Gastrocnemius medialis (tissue), 4 donors: ENCODE measurements around the gene NEUROD2. TPM values are rescaled to one million over a fixed set of nuclear protein-coding genes. Genes with fewer than 3 reads are reported as not detected.

ENCODE experiments used
- ATAC-seq, 2 donors: fragments of 150-250 bp; one replicate each; pipeline ENCODE4 v1.9.1; 2016
- DNase-seq, 2 donors: peaks; one replicate each; pipeline ENCODE4 v3.0.0-alpha.2; 2019
- H3K27ac ChIP-seq, 4 donors: fragments of 200-600 bp; sonication (generic); 1 replicate in 1 of 4; 2 replicates in 3 of 4; pipeline ENCODE4 v1.5.1; 2016 to 2018; ENCODE audit warnings: mild to moderate bottlenecking in 2 of 4, moderate library complexity in 1 of 4
- H3K27me3 ChIP-seq, 3 donors: fragments of 200-600 bp; sonication (generic) in 2 of 3; 1 replicate in 1 of 3; 2 replicates in 2 of 3; pipeline versions ENCODE4 v1.5.1 to v1.6.0; 2016 to 2019; ENCODE audit warnings: mild to moderate bottlenecking in 1 of 3, moderate library complexity in 1 of 3
- H3K36me3 ChIP-seq, 2 donors: fragments of 200-600 bp; sonication (generic) in 1 of 2; one replicate each; pipeline ENCODE4 v1.5.1; 2017 to 2018
- H3K4me1 ChIP-seq, 2 donors: fragments of 200-600 bp; sonication (generic) in 1 of 2; one replicate each; pipeline ENCODE4 v1.5.1; 2016 to 2017; ENCODE audit warnings: mild to moderate bottlenecking in 2 of 2
- H3K4me3 ChIP-seq, 4 donors: fragments of 200-600 bp; sonication (generic) in 3 of 4; 1 replicate in 1 of 4; 2 replicates in 3 of 4; pipeline ENCODE4 v1.5.1; 2016 to 2019; ENCODE audit warnings: mild to moderate bottlenecking in 2 of 4
- H3K9me3 ChIP-seq, 3 donors: fragments of 200-600 bp; sonication (generic) in 2 of 3; 1 replicate in 1 of 3; 2 replicates in 2 of 3; pipeline ENCODE4 v1.5.1; 2016 to 2019
- POLR2A ChIP-seq, 2 donors: fragments of 450-650 bp; IDR thresholded peaks; one replicate each; pipeline ENCODE4 v1.6.1; 2017; ENCODE audit warnings: antibody characterized with exemption in 2 of 2, mild to moderate bottlenecking in 2 of 2, moderate library complexity in 2 of 2
- in situ Hi-C, 4 donors: fragments of 200-750 bp; cut with MboI; loops; one replicate each; pipeline versions ENCODE4 v1.15.0 to v1.8.0; 2017; ENCODE audit warnings: low sequenced_read_pairs in 4 of 4
- intact Hi-C: fragments of 100-400 bp; cut with DNase I; formaldehyde crosslinking; loops from one replicate; pipeline ENCODE4 v1.15.1; 2023; ENCODE audit warnings: low total_unique reads
- total RNA-seq, 4 donors: library from RNA; depleted of rRNA; stranded (reverse); fragments of >200 nt; gene quantifications; one replicate each; pipeline versions ENCODE4 v1.1.0 to v1.2.3, GENCODE V29; 2016
- TF ChIP-seq, protein P1 (sequence below), 5 experiments: fragments of 450-650 bp in 3 of 5; fragments of 200-600 bp in 2 of 5; sonication (generic) in 2 of 5; IDR thresholded peaks in 4 of 5; conservative IDR thresholded peaks in 1 of 5; 1 replicate in 4 of 5; 2 replicates in 1 of 5; pipeline ENCODE4 v1.5.1; 2016 to 2019; ENCODE audit warnings: antibody characterized with exemption in 5 of 5, mild to moderate bottlenecking in 3 of 5, moderate library complexity in 3 of 5

NEUROD2 gene
- total RNA-seq, 4 donors from 2014 or later = not detected

DNA sequence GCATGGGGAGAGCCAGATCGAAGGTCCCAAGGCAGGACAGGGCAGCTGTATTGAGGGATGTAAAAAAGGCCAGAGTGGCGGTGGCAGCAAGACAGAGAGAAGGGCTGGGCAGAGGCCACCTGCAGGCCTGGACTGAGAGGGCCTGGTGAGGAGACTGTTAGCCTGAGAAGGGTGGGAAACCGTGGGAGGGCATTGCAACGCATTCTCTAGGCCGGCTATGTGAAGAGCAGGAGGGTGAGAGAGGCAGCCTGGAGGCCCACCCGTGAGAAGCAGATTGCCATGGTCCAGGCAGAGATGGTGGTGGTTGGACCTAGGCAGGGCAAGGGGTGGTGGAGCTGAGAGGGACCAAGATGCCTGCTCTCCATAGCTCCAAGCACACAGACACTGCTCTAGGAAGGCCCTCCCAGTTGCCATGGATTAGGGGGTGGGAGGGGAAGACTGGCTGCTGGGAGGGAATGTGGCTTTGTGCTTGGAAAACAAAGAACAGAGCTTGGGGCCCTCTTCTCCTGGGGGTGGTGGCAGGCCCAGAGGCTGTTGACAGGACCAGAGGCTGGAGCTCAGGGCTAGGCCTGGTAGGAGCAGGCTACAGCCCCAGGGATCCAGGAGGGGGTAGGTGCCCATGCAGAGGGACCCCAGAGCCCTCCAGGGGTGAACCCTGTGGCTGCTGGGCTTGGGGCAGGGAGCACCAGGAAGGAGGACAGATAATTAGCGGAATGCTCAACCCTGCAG is 45.0 kb upstream of the NEUROD2 start:
- Histone ChIP-seq H3K36me3 (no peaks in the 10 kb centered on the region), H3K4me3 (no peak overlapping the region), H3K9me3 (no peaks in the 10 kb centered on the region), H3K27me3 (no peaks in the 10 kb centered on the region), H3K4me1 (peaks cover 5 to 7% of the 10 kb centered on the region in 2 donors), H3K27ac (no peak overlapping the region)
- intact Hi-C loops = no loop called here
- TF ChIP-seq POLR2A (IDR thresholded peaks at IDR 0.05) = no peak
- TF ChIP-seq, protein P1, sequence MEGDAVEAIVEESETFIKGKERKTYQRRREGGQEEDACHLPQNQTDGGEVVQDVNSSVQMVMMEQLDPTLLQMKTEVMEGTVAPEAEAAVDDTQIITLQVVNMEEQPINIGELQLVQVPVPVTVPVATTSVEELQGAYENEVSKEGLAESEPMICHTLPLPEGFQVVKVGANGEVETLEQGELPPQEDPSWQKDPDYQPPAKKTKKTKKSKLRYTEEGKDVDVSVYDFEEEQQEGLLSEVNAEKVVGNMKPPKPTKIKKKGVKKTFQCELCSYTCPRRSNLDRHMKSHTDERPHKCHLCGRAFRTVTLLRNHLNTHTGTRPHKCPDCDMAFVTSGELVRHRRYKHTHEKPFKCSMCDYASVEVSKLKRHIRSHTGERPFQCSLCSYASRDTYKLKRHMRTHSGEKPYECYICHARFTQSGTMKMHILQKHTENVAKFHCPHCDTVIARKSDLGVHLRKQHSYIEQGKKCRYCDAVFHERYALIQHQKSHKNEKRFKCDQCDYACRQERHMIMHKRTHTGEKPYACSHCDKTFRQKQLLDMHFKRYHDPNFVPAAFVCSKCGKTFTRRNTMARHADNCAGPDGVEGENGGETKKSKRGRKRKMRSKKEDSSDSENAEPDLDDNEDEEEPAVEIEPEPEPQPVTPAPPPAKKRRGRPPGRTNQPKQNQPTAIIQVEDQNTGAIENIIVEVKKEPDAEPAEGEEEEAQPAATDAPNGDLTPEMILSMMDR (IDR thresholded peaks at IDR 0.05 in 4 of 5, conservative IDR thresholded peaks at IDR 0.05 in 1 of 5) = no peak
- in situ Hi-C loops = no loop called here
- ATAC-seq (no peak), DNase-seq (no peak)

DNA sequence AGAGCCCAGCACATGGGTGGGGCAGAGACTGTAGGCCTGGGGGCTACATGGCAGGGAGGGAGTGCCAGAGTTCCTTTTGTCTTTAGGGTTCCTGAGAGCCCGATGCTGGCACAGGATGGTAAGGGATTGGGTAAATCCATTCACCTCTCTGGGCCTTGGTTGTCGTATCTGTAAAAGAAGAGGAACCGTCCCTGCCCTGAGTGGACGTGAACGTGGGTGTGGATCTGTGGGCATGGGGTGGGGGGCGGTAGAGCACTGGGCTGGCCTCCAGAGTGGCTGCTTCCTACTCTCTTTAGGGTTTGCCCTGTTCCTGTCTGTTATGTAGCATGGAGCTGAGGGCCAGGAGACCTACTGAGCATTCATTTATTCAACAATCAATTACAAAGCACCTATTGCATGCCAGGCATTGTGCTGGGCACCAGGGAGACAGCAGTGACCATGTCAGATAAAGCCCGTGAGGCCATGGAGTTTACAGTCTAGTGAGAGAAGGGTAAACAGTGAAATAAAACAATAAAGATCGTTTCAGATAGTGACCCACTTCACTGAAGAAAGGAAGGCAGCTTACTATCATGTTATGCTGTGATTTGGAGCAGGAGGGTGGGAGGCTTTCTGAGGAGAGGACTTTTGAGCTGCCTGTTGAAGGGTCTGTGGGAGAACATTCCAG is 44.3 kb upstream of the NEUROD2 start:
- DNase-seq (no peak), ATAC-seq (no peak)
- H3K27me3 ChIP-seq = no peaks in the 10 kb centered on the region
- intact Hi-C loops (no loop called here), in situ Hi-C loops (no loop called here)
- no peaks in the 10 kb centered on the region for H3K9me3 ChIP-seq
- no peak overlapping the region for H3K4me3 ChIP-seq
- no peak overlapping the region for H3K27ac ChIP-seq
- no peaks in the 10 kb centered on the region for H3K36me3 ChIP-seq
- TF ChIP-seq, protein P1 (IDR thresholded peaks at IDR 0.05 in 4 of 5, conservative IDR thresholded peaks at IDR 0.05 in 1 of 5) = no peak
- no peak for TF ChIP-seq POLR2A (IDR thresholded peaks at IDR 0.05)
- peaks cover 5 to 7% of the 10 kb centered on the region in 2 donors for H3K4me1 ChIP-seq

DNA sequence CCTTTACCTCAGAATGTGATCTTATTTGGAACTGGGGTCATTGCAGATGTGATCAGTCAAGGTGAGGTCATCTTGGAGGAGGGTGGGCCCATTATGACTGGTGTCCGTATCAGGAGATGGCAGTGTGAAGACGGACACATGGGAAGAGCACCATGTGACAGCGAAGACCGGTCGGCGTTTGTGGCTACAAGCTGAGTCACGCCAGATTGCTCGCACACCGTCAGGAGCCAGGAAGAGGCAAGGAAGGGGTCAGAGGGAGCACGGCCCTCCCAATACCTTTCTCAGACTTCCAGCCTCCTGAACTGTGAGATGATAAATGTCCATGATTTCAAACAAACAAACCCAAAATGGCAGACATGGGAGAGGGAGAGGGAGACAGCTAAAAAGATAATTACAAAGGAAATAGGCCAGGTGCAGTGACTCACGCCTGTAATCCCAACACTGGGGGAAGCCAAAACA is 42.4 kb upstream of the NEUROD2 start:
- intact Hi-C loops (no loop called here), in situ Hi-C loops (no loop called here)
- Histone ChIP-seq H3K9me3 (no peaks in the 10 kb centered on the region), H3K4me3 (no peak overlapping the region), H3K27ac (no peak overlapping the region), H3K36me3 (no peaks in the 10 kb centered on the region), H3K27me3 (no peaks in the 10 kb centered on the region), H3K4me1 (peaks cover 5 to 7% of the 10 kb centered on the region in 2 donors)
- TF ChIP-seq, protein P1 (IDR thresholded peaks at IDR 0.05 in 4 of 5, conservative IDR thresholded peaks at IDR 0.05 in 1 of 5) = no peak
- TF ChIP-seq POLR2A (IDR thresholded peaks at IDR 0.05) = no peak
- ATAC-seq (no peak), DNase-seq (no peak)

DNA sequence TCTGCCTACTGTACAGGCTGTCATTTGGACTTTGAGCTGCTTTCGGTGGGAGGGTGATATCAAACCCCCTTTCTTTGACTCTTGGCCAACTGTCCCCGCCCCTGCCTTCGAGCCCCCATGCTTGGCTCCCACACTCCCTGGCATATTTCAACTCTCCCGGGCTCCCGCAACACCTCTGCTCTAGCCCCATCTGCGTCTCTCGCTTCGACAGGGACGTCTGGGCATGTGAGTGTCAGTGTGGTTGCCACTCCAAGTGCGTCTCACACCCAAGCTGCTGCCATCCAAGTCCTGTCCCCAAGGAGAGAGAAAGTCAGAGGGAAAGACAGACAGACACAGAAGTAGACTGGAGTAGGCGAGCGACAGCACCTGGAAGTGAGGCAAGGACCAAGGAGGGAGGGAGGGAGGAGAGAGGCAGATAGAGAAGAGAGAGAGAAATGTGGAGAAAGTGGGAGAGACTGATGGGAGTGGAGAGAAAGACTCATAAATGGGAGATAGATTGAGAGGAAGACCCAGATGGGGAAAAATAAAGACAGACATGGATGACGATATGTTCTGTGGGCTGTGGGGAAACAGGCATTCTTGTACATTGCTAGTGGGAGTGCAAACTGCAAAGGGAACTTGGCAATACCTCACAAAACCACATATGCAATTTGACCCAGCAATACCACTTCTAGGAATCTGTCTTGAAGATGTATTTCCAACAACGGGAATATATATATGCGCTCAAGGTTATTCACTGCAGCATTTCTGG is 41.1 kb upstream of the NEUROD2 start:
- in situ Hi-C loops = no loop called here
- Histone ChIP-seq H3K36me3 (no peaks in the 10 kb centered on the region), H3K27me3 (no peaks in the 10 kb centered on the region), H3K4me1 (peaks cover 0 to 5% of the 10 kb centered on the region in 2 donors), H3K27ac (no peak overlapping the region), H3K9me3 (no peaks in the 10 kb centered on the region), H3K4me3 (no peak overlapping the region)
- ATAC-seq (no peak), DNase-seq (no peak)
- intact Hi-C loops = no loop called here
- TF ChIP-seq, protein P1 (IDR thresholded peaks at IDR 0.05 in 4 of 5, conservative IDR thresholded peaks at IDR 0.05 in 1 of 5) = no peak
- TF ChIP-seq POLR2A (IDR thresholded peaks at IDR 0.05) = no peak
